B cell (primary cell): ENCODE data around the gene KIAA1191. TPM values are rescaled to one million over a fixed set of nuclear protein-coding genes. Genes with fewer than 3 reads are reported as not detected.

Experiments
- ATAC-seq: fragments of 200-7000 bp; cut with Tn5 transposase; one replicate; pipeline ENCODE4 v1.10.0; 2021; ENCODE audit warnings: low read depth, mild to moderate bottlenecking, moderate number of reproducible peaks, moderate library complexity
- CTCF ChIA-PET: fragments of 350-600 bp; sonication (Branson Sonifier 250); formaldehyde crosslinking; loops from one replicate; lab custom pipeline; 2021; ENCODE audit warnings: antibody characterized with exemption, inconsistent platforms; lab: Charles Lee
- POLR2A ChIA-PET: fragments of 350-600 bp; sonication (Branson Sonifier 250); formaldehyde crosslinking; loops from one replicate; lab custom pipeline; 2021; ENCODE audit warnings: antibody characterized with exemption; lab: Charles Lee
- DNase-seq: peaks from one replicate; pipeline ENCODE4 v3.0.0; 2013
- H2AFZ ChIP-seq: 2 replicates; pipeline ENCODE4 v1.6.1; 2012; ENCODE audit warnings: mild to moderate bottlenecking, low read depth, low read length; ENCODE audit not compliant: insufficient read depth, poor library complexity, severe bottlenecking
- H3K27ac ChIP-seq, 2 donors: 1 replicate in 1 of 2; 2 replicates in 1 of 2; pipeline ENCODE4 v1.5.1; 2012 to 2013; ENCODE audit warnings: low read length in 2 of 2, mild to moderate bottlenecking in 2 of 2, moderate library complexity in 1 of 2
- H3K27me3 ChIP-seq, 4 experiments: fragments of 200-600 bp in 1 of 4; sonication (generic) in 1 of 4; replicated peaks in 1 of 4; 1 replicate in 2 of 4; 2 replicates in 2 of 4; pipeline versions ENCODE4 v1.6.1 to v1.7.0; 2013 to 2016; ENCODE audit warnings: low read length in 3 of 4, mild to moderate bottlenecking in 2 of 4, mixed read lengths in 1 of 4, moderate library complexity in 1 of 4; ENCODE audit not compliant: insufficient read depth in 4 of 4, control insufficient read depth in 3 of 4; ENCODE audit errors: control extremely low read depth in 1 of 4
- H3K36me3 ChIP-seq, 2 experiments: replicated peaks in 1 of 2; 1 replicate in 1 of 2; 2 replicates in 1 of 2; pipeline versions ENCODE4 v1.6.1 to v1.7.1; 2013; ENCODE audit warnings: low read length in 1 of 2; ENCODE audit not compliant: insufficient read depth in 2 of 2, control insufficient read depth in 1 of 2; ENCODE audit errors: control extremely low read depth in 1 of 2, extremely low read depth in 1 of 2
- H3K4me1 ChIP-seq, 2 donors: fragments of 200-600 bp in 1 of 2; sonication (generic) in 1 of 2; 1 replicate in 1 of 2; 2 replicates in 1 of 2; pipeline versions ENCODE4 v1.5.1 to v1.6.1; 2013 to 2017; ENCODE audit warnings: low read length in 2 of 2; ENCODE audit not compliant: control insufficient read depth in 2 of 2, insufficient read depth in 2 of 2
- H3K4me2 ChIP-seq: replicated peaks from 2 replicates; pipeline ENCODE3; 2012; ENCODE audit warnings: mild to moderate bottlenecking, low read depth, low read length; ENCODE audit not compliant: poor library complexity, severe bottlenecking
- H3K4me3 ChIP-seq, 5 experiments: fragments of 200-600 bp in 1 of 5; sonication (generic) in 1 of 5; 1 replicate in 3 of 5; 2 replicates in 2 of 5; pipeline versions ENCODE4 v1.5.1 to v1.7.0; 2011 to 2016; ENCODE audit warnings: low read length in 4 of 5, mild to moderate bottlenecking in 4 of 5, low read depth in 2 of 5, control low read depth in 1 of 5, moderate library complexity in 1 of 5; ENCODE audit not compliant: insufficient read depth in 1 of 5; ENCODE audit errors: control extremely low read depth in 1 of 5, extremely low read depth in 1 of 5
- H3K79me2 ChIP-seq: fragments of 200-600 bp; sonication (generic); one replicate; pipeline ENCODE4 v1.6.0; 2016; ENCODE audit warnings: low read length; ENCODE audit not compliant: control insufficient read depth, insufficient read depth
- H3K9ac ChIP-seq: fragments of 200-600 bp; sonication (generic); 2 replicates; pipeline ENCODE4 v1.6.1; 2017; ENCODE audit warnings: mild to moderate bottlenecking, low read length, moderate library complexity
- H3K9me3 ChIP-seq, 3 donors: one replicate each; pipeline versions ENCODE4 v1.6.1 to v1.7.1; 2013; ENCODE audit warnings: low read length in 2 of 3; ENCODE audit not compliant: control insufficient read depth in 2 of 3, insufficient read depth in 1 of 3; ENCODE audit errors: control extremely low read depth in 1 of 3
- H4K20me1 ChIP-seq: 2 replicates; pipeline ENCODE4 v1.6.0; 2012; ENCODE audit warnings: mild to moderate bottlenecking, low read length; ENCODE audit not compliant: insufficient read depth, control insufficient read depth, poor library complexity, severe bottlenecking
- H3K27ac Mint-ChIP-seq: one replicate; pipeline ENCODE4 v1.8.0; 2021; ENCODE audit warnings: mixed read lengths
- H3K27me3 Mint-ChIP-seq: one replicate; pipeline ENCODE4 v1.8.0; 2021; ENCODE audit warnings: mixed read lengths
- H3K4me1 Mint-ChIP-seq: one replicate; pipeline ENCODE4 v1.8.0; 2021; ENCODE audit warnings: mixed read lengths
- H3K4me3 Mint-ChIP-seq: one replicate; pipeline ENCODE4 v1.8.0; 2021; ENCODE audit warnings: mixed read lengths
- H3K9me3 Mint-ChIP-seq: one replicate; pipeline ENCODE4 v1.8.0; 2022; ENCODE audit warnings: mixed read lengths; ENCODE audit not compliant: insufficient read depth
- WGBS: methylation state at CpG from one replicate; pipeline ENCODE4 v1.1.5; 2013; ENCODE audit warnings: missing lambda C conversion rate; ENCODE audit not compliant: insufficient coverage; 5-methylcytosine and 5-hydroxymethylcytosine counted together
- intact Hi-C: fragments of 100-400 bp; cut with micrococcal nuclease; formaldehyde crosslinking; loops from one replicate; pipeline ENCODE4 v1.10.0; 2022
- polyA plus RNA-seq: library from polyadenylated mRNA; depleted of rRNA; stranded (reverse); fragments of >200 nt; gene quantifications from 2 replicates; pipeline ENCODE4 v1.2.3, GENCODE V29; 2012
- total RNA-seq, 2 donors: library from RNA; stranded (reverse); fragments of 120-200 nt in 1 of 2; gene quantifications; 1 replicate in 1 of 2; 2 replicates in 1 of 2; pipeline versions ENCODE4 v1.2.3 to v1.2.4, GENCODE V29; 2013 to 2022
- TF ChIP-seq, protein P1 (sequence below): fragments of 200-600 bp; IDR thresholded peaks from one replicate; pipeline ENCODE4 v1.8.0; 2022; ENCODE audit warnings: antibody characterized with exemption, mild to moderate bottlenecking

The KIAA1191 gene
- total and polyA plus RNA-seq, 2 donors (not counting 1 experiment from before 2014, with no cell fraction given), result 61.2 to 82.9 TPM

- Histone ChIP-seq H3K9ac (peak overlapping the region; percentile 68), H4K20me1 (no peaks in the 10 kb centered on the region), H3K36me3 (peaks cover 0 to 15% of the 10 kb centered on the region in 2 experiments), H3K4me1 (peaks cover 17 to 23% of the 10 kb centered on the region in 2 donors), H3K79me2 (peaks cover under 1% of the 10 kb centered on the region), H3K9me3 (no peaks in the 10 kb centered on the region), H3K27me3 (no peaks in the 10 kb centered on the region), H3K27ac (no peak overlapping the region), H3K4me2 (peak overlapping the region; percentile 89), H3K4me3 (peak overlapping the region in 3 of 5 experiments; percentile 66 to 73 (median 71)), H2AFZ (peak overlapping the region; percentile 88)
- POLR2A ChIA-PET, result interaction anchor here (0.5 kb wide), 1 partner anchor 23 kb away, joined by 5 read pairs; no protein-coding TSS in a partner anchor
- CTCF ChIA-PET, result interaction anchor here (1.2 kb wide), 1 partner anchor 23 kb away, joined by 3 read pairs; no protein-coding TSS in a partner anchor
- ATAC-seq (no peak), DNase-seq (no peak)
- Mint-ChIP-seq H3K27ac (peak overlapping the region; percentile 66), H3K4me1 (peaks cover 25% of the 10 kb centered on the region), H3K9me3 (no peaks in the 10 kb centered on the region), H3K27me3 (no peaks in the 10 kb centered on the region), H3K4me3 (peak overlapping the region; percentile 82)
- WGBS, result 88% methylated on average over 36 of the region's 38 CpGs
- TF ChIP-seq, protein P1, sequence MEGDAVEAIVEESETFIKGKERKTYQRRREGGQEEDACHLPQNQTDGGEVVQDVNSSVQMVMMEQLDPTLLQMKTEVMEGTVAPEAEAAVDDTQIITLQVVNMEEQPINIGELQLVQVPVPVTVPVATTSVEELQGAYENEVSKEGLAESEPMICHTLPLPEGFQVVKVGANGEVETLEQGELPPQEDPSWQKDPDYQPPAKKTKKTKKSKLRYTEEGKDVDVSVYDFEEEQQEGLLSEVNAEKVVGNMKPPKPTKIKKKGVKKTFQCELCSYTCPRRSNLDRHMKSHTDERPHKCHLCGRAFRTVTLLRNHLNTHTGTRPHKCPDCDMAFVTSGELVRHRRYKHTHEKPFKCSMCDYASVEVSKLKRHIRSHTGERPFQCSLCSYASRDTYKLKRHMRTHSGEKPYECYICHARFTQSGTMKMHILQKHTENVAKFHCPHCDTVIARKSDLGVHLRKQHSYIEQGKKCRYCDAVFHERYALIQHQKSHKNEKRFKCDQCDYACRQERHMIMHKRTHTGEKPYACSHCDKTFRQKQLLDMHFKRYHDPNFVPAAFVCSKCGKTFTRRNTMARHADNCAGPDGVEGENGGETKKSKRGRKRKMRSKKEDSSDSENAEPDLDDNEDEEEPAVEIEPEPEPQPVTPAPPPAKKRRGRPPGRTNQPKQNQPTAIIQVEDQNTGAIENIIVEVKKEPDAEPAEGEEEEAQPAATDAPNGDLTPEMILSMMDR, result no peak
- intact Hi-C loops, result no loop called here
Observed at GRCh38 chr5:176366232-176366894, 4.8 kb upstream of the KIAA1191 start.
